Ectodermal cell (in vitro differentiated cells): Measurements from ENCODE around the gene OSBPL1A.
"Not testable (repeated sequence)": the region's sequence is repeated elsewhere in the genome, so short reads cannot be mapped to it uniquely, and the experiment has no call there.

Experiments
- H3K27ac ChIP-seq: 2 replicates; pipeline ENCODE4 v1.7.0; 2013; ENCODE audit warnings: mild to moderate bottlenecking, low read depth, low read length; ENCODE audit not compliant: insufficient read depth, poor library complexity, severe bottlenecking
- H3K27me3 ChIP-seq: 2 replicates; pipeline ENCODE4 v1.7.0; 2013; ENCODE audit warnings: mild to moderate bottlenecking, low read length; ENCODE audit not compliant: insufficient read depth, control insufficient read depth, poor library complexity, severe bottlenecking
- H3K36me3 ChIP-seq: one replicate; pipeline ENCODE4 v1.7.0; 2013; ENCODE audit warnings: low read length; ENCODE audit not compliant: control insufficient read depth, insufficient read depth
- H3K4me1 ChIP-seq: one replicate; pipeline ENCODE4 v1.7.0; 2013; ENCODE audit warnings: low read length; ENCODE audit not compliant: control insufficient read depth, insufficient read depth
- H3K4me3 ChIP-seq: 2 replicates; pipeline ENCODE4 v1.7.0; 2013; ENCODE audit warnings: low read depth, low read length, control low read depth; ENCODE audit not compliant: insufficient read depth
- H3K9me3 ChIP-seq: 2 replicates; pipeline ENCODE4 v1.7.0; 2013; ENCODE audit warnings: mild to moderate bottlenecking, low read length, moderate library complexity; ENCODE audit not compliant: control insufficient read depth
- WGBS, 2 experiments: methylation state at CpG; one replicate each; pipeline ENCODE4 v1.1.7; 2013; ENCODE audit warnings: missing lambda C conversion rate in 2 of 2; 5-methylcytosine and 5-hydroxymethylcytosine counted together

Gene OSBPL1A

DNA sequence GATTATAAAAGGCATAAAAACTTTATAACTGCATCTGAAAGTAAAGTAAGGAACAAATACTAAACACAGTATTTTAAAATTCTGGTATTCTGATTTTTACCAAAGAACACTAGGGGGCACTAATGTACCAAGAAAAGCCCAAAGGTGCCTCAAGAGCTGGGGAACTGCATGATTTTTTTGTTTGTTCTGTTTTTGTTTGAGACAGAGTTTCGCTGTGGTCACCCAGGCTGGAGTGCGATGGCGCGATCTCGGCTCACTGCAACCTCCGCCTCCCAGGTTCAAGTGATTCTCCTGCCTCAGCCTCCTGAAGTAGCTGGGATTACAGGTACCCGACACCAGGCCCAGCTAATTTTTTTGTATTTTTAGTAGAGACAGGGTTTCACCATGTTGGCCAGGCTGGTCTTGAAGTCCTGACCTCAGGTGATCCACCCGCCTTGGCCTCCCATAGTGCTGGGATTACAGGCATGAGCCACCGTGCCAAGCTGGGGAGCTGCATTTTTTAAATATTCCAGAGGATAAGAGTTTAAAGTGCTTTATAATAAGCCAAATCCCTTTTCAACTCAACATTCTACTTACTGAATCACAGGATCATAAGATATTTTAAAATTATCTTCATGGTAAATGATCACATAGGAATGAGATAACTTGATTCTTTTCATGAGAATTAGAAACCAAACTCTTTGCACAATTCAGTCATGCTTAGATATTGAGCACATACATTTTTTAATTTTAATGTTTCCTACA lies 37.7 kb downstream of the OSBPL1A start:
- not testable (repeated sequence) for H3K4me1 ChIP-seq, H3K4me3 ChIP-seq, H3K27ac ChIP-seq, H3K27me3 ChIP-seq, H3K9me3 ChIP-seq, H3K36me3 ChIP-seq
- 44 to 45% methylated on average over 9 of the region's 9 CpGs for WGBS, 2 experiments

DNA sequence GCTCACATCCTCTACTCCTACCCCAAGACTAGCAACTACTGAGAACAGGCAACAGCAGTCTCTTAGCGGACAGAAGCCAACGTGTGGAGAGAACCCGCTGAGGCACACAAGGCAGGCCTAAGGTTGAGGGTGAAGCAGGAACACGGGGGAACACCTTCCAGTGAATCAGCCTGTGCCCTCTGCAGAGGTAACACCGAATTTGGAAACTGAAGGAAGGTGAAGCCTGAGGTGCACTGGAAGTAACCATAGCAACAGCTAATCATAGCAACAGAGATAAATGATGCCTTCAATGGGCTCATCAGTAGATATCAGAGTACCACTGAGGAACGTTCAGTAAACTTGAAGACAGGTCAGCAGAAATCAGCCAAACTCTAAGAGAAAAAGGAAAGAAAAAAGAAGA lies 43.3 kb downstream of the OSBPL1A start:
- H3K9me3 ChIP-seq = no peaks in the 10 kb centered on the region
- no peak overlapping the region for H3K4me3 ChIP-seq
- H3K36me3 ChIP-seq = no peaks in the 10 kb centered on the region
- 89 to 90% methylated on average over 6 of the region's 6 CpGs for WGBS, 2 experiments
- no peaks in the 10 kb centered on the region for H3K4me1 ChIP-seq
- H3K27ac ChIP-seq = no peak overlapping the region
- H3K27me3 ChIP-seq = no peaks in the 10 kb centered on the region

DNA sequence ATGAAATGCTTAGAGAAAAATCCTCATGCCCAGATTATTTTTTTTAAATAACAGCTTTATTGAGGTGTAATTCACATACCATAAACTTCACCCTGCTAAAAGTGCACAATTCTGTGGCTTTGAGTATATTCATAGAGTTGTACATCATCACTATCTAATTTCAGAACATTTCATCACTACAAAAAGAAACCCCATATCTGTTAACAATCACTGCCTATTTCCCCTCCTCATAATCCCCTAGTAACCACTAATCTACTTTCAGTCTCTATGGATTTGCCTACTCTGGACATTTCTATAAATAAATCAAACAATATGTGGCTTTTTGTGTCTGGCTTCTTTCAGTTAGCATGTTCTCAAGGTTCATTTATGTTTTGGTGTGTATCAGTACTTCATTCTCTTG lies 51.4 kb downstream of the OSBPL1A start:
- Histone ChIP-seq H3K36me3 (no peaks in the 10 kb centered on the region), H3K27ac (no peak overlapping the region), H3K4me1 (no peaks in the 10 kb centered on the region), H3K27me3 (no peaks in the 10 kb centered on the region), H3K4me3 (no peak overlapping the region), H3K9me3 (no peaks in the 10 kb centered on the region)

DNA sequence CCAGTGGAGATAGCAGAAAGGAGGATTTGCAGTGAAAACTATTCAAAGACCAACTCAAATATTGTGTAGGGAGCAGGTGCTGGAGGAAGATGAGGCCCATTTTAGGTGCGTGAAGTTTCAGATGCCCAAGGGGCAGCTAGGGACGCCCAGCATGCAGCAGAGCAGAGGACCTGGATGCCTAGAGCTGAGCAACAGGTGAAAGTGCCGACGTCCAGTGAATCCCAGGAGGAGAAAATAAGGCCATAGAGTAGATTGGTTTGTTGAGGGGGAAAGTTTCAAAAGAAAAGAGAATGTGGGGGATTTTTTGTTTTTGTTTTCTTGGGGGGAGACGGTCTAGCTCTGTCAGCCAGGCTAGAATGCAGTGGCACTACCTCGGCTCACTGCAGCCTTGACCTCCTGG lies 53.1 kb downstream of the OSBPL1A start:
- no peaks in the 10 kb centered on the region for H3K4me1 ChIP-seq
- 93 to 95% methylated on average over 6 of the region's 6 CpGs for WGBS, 2 experiments
- H3K27me3 ChIP-seq = no peaks in the 10 kb centered on the region
- no peak overlapping the region for H3K4me3 ChIP-seq
- no peaks in the 10 kb centered on the region for H3K36me3 ChIP-seq
- no peak overlapping the region for H3K27ac ChIP-seq
- H3K9me3 ChIP-seq = no peaks in the 10 kb centered on the region

DNA sequence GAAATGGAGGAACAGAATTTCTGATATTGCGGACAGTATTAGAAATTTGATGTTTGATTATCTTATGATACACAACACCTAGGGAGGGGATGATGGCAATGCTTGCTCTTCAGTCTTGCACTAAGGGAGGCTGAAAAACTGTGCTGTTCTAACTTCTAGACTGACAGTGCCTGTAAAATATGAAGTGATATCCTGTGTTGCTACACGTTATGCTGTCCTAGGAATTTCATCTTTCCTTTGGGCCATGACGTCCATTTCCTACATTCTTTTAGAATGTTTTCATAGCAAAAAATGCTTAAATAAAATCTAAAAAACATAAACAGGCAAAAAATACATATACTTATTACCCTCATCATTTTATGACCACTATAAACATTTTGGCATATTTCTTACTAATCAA lies 55.3 kb downstream of the OSBPL1A start:
- 82 to 91% methylated on average over 3 of the region's 3 CpGs for WGBS, 2 experiments
- Histone ChIP-seq H3K4me1 (no peaks in the 10 kb centered on the region), H3K36me3 (no peaks in the 10 kb centered on the region), H3K4me3 (no peak overlapping the region), H3K27ac (no peak overlapping the region), H3K9me3 (no peaks in the 10 kb centered on the region), H3K27me3 (no peaks in the 10 kb centered on the region)

DNA sequence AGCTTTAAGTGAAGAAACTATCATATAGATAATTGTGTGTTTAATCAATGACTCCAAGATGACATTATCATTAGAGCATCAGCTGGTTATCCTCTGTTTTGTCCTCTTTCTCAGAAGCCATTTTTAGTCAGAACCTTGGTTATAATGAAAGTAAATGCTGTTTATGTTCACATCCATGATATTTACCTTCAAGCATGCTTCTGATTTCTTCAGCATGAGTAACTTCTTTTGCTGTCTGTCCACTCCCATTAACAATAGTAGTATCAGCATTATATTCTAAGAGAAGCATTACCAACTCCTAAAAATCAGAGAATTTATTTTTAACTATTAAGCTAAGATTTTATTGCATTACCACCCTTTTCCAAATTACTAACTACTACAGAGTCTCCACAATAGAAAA lies 56.3 kb downstream of the OSBPL1A start:
- Histone ChIP-seq H3K9me3 (no peaks in the 10 kb centered on the region), H3K4me1 (no peaks in the 10 kb centered on the region), H3K27ac (no peak overlapping the region), H3K4me3 (no peak overlapping the region), H3K36me3 (no peaks in the 10 kb centered on the region), H3K27me3 (no peaks in the 10 kb centered on the region)

DNA sequence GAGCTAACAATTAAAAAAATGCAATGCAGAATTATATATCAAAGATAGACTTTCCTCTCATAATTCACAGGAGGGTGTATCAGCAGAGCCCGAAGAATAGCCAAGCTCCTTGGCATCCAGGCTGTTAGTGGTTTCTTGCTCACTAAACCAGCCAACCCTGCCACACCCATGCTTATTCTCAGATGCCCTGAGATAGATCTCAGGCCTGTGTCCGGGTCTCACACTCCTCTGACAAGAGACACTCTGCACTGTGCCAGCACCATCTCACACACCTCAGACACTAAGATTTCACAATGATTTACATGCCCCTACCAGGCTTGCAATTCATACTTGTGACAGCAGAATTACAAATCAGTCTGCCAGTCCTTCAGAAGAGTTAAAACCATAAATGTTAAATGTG lies 64.5 kb downstream of the OSBPL1A start:
- H3K9me3 ChIP-seq = peaks cover 2% of the 10 kb centered on the region
- peaks cover 9% of the 10 kb centered on the region for H3K36me3 ChIP-seq
- WGBS, 2 experiments = 88 to 91% methylated on average over 2 of the region's 2 CpGs
- no peak overlapping the region for H3K4me3 ChIP-seq
- H3K27ac ChIP-seq = no peak overlapping the region
- H3K27me3 ChIP-seq = no peaks in the 10 kb centered on the region
- no peaks in the 10 kb centered on the region for H3K4me1 ChIP-seq

DNA sequence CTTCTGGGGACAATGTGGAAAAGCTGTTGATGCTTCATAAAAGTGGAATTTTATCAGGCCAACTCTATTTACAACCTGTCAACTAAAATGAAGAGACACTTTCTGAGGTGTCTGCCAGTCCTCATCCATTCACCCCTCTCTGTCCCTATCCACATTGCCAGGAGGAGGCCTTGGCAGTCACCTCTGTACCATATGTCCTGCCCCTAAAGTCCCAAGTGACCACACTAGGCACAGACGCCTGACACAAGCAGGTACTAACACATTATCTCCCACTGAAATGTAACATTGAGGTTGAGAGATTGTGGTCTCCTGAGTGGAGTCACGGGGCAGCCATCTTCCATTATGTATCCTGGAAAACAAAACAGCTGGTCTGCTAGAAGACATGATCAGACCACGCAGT lies 71.4 kb downstream of the OSBPL1A start:
- Histone ChIP-seq H3K9me3 (no peaks in the 10 kb centered on the region), H3K27ac (no peak overlapping the region), H3K27me3 (no peaks in the 10 kb centered on the region), H3K4me1 (no peaks in the 10 kb centered on the region), H3K36me3 (no peaks in the 10 kb centered on the region), H3K4me3 (no peak overlapping the region)
- 95 to 97% methylated on average over 3 of the region's 3 CpGs for WGBS, 2 experiments

DNA sequence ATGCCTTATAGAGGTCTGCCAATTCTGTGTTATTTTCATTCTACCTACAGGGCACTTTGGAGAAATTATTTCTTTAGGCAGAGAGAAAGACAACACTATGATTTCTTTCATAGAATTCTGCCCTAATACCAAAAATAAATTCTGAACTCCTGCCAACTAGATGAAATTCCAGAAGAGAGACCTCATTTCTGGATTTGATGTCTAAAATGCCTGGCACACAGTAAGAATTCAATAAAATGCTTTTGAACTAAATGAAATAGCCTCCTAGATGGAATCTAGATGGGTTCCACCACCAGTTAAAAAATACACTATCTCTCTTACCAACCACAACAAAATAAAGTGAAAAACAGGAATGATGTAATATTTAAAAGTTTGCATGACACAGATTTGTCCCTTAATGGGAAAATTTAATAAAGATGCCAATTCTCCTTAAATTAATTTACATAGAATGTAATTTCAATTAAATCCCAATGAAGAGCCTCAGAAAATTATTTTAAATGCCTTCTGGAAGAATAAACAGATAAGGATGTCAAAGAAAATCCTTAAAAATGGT lies 75.0 kb downstream of the OSBPL1A start:
- no peaks in the 10 kb centered on the region for H3K27me3 ChIP-seq
- H3K27ac ChIP-seq = no peak overlapping the region
- H3K9me3 ChIP-seq = no peaks in the 10 kb centered on the region
- H3K4me1 ChIP-seq = no peaks in the 10 kb centered on the region
- H3K36me3 ChIP-seq = no peaks in the 10 kb centered on the region
- H3K4me3 ChIP-seq = no peak overlapping the region

DNA sequence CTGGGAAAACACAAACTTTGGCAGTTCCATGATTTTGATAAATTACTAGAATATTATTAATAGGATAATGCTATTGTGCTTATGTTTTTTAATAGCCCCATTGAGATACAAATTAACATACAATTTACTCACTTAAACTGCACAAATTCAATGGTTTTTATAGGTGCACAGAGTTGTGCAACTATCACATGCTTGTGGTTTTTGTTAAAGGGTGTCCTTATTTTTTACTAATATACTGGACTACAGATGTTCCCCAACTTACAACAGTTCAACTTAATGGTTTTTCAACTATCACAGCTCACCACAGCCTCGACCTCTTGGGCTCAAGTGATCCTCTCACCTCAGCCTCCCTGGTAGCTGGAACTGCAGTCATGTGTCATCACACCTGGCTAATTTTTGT lies 76.6 kb downstream of the OSBPL1A start:
- no peaks in the 10 kb centered on the region for H3K36me3 ChIP-seq
- no peak overlapping the region for H3K4me3 ChIP-seq
- H3K4me1 ChIP-seq = no peaks in the 10 kb centered on the region
- 94 to 100% methylated on average over 1 of the region's 1 CpG for WGBS, 2 experiments
- H3K27me3 ChIP-seq = no peaks in the 10 kb centered on the region
- no peaks in the 10 kb centered on the region for H3K9me3 ChIP-seq
- no peak overlapping the region for H3K27ac ChIP-seq

DNA sequence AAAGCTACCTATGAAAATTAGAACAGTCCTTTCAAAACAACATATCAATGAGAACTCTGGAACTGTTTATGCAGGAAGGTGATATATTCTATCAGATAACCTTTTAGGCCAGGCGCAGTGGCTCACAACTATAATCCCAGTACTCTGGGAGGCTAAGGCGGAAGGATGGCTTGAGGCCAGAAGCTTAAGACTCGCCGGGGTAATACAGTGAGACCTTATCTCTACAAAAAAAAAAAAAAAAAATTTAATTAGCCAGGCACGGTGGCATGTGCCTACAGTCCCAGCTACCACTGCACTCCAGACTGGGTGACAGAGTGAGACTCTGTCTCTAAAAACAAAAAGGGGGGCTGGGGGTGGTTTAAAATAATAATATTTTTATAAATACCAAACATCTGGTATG lies 77.9 kb downstream of the OSBPL1A start:
- 93 to 96% methylated on average over 4 of the region's 5 CpGs for WGBS, 2 experiments
- no peak overlapping the region for H3K4me3 ChIP-seq
- no peaks in the 10 kb centered on the region for H3K36me3 ChIP-seq
- H3K27me3 ChIP-seq = no peaks in the 10 kb centered on the region
- no peak overlapping the region for H3K27ac ChIP-seq
- H3K4me1 ChIP-seq = no peaks in the 10 kb centered on the region
- no peaks in the 10 kb centered on the region for H3K9me3 ChIP-seq
